HG03378 (cell line): ENCODE measurements around the gene PRAC2.

Experiments used
- ATAC-seq: cut with Tn5 transposase; IDR thresholded peaks from one replicate; pipeline ENCODE4 v1.9.1; 2021; ENCODE audit warnings: mild to moderate bottlenecking, moderate library complexity; ENCODE audit not compliant: unreplicated experiment

PRAC2 gene

GRCh38 chr17:48752399-48753288 lies 29.7 kb downstream of the PRAC2 start:
- ATAC-seq = no peak

GRCh38 chr17:48753794-48754499 lies 31.0 kb downstream of the PRAC2 start:
- no peak for ATAC-seq

GRCh38 chr17:48754500-48755261 lies 31.7 kb downstream of the PRAC2 start:
- no peak for ATAC-seq

- no peak for ATAC-seq
These were observed 32.4 kb downstream of the PRAC2 start for GRCh38 chr17:48755356-48755755.

GRCh38 chr17:48756830-48757251 lies 33.9 kb downstream of the PRAC2 start:
- ATAC-seq = no peak

- ATAC-seq = no peak
These were observed 34.6 kb downstream of the PRAC2 start for GRCh38 chr17:48757524-48757961.

GRCh38 chr17:48759288-48759687 lies 36.3 kb downstream of the PRAC2 start:
- ATAC-seq = no peak

GRCh38 chr17:48760411-48760810 lies 37.4 kb downstream of the PRAC2 start:
- no peak for ATAC-seq

- no peak for ATAC-seq
These were observed 38.1 kb downstream of the PRAC2 start for GRCh38 chr17:48761114-48761513.

GRCh38 chr17:48767263-48767774 lies 44.3 kb downstream of the PRAC2 start:
- ATAC-seq = no peak

GRCh38 chr17:48769009-48769675 lies 46.2 kb downstream of the PRAC2 start:
- no peak for ATAC-seq

- no peak for ATAC-seq
These were observed 48.0 kb downstream of the PRAC2 start for GRCh38 chr17:48770954-48771353.

GRCh38 chr17:48773245-48773644 lies 50.3 kb downstream of the PRAC2 start:
- no peak for ATAC-seq
